Smooth muscle cell (in vitro differentiated cells): ENCODE measurements around the gene TNFAIP8L2. TPM values are rescaled to one million over a fixed set of nuclear protein-coding genes. Genes with fewer than 3 reads are reported as not detected.

Experiments
- DNase-seq: peaks from one replicate; lab custom pipeline; 2025; ENCODE audit not compliant: unreplicated experiment; lab: John Stamatoyannopoulos, UW
- H2AFZ ChIP-seq: fragments of 200-600 bp; sonication (generic); 2 replicates; pipeline ENCODE4 v1.6.0; 2016; ENCODE audit warnings: antibody characterized with exemption, low read depth, mild to moderate bottlenecking
- H3F3A ChIP-seq: fragments of 200-600 bp; sonication (generic); 2 replicates; pipeline ENCODE4 v1.6.0; 2017; ENCODE audit warnings: antibody characterized with exemption, low read depth
- H3K27ac ChIP-seq: fragments of 200-600 bp; sonication (generic); 2 replicates; pipeline ENCODE4 v1.5.1; 2016; ENCODE audit warnings: low read depth, mild to moderate bottlenecking
- H3K27me3 ChIP-seq: fragments of 200-600 bp; sonication (generic); 2 replicates; pipeline ENCODE4 v1.6.1; 2016; ENCODE audit warnings: low read depth, mild to moderate bottlenecking
- H3K36me3 ChIP-seq: fragments of 200-600 bp; sonication (generic); 2 replicates; pipeline ENCODE4 v1.5.1; 2016; ENCODE audit warnings: low read depth
- H3K4me1 ChIP-seq: fragments of 200-600 bp; sonication (generic); 2 replicates; pipeline ENCODE4 v1.5.1; 2016; ENCODE audit warnings: low read depth
- H3K4me2 ChIP-seq: fragments of 200-600 bp; sonication (generic); 2 replicates; pipeline ENCODE4 v1.6.0; 2016; ENCODE audit warnings: mild to moderate bottlenecking
- H3K4me3 ChIP-seq: fragments of 200-600 bp; sonication (generic); 2 replicates; pipeline ENCODE4 v1.5.1; 2016; ENCODE audit warnings: mild to moderate bottlenecking
- H3K79me2 ChIP-seq: fragments of 200-600 bp; sonication (generic); 2 replicates; pipeline ENCODE4 v1.6.0; 2016; ENCODE audit warnings: low read depth, mild to moderate bottlenecking
- H3K9ac ChIP-seq: fragments of 200-600 bp; sonication (generic); 2 replicates; pipeline ENCODE4 v1.6.0; 2016; ENCODE audit warnings: low read depth
- H3K9me3 ChIP-seq: fragments of 200-600 bp; sonication (generic); replicated peaks from 2 replicates; pipeline ENCODE4 v1.5.1; 2016; ENCODE audit warnings: low read depth
- H4K20me1 ChIP-seq: fragments of 200-600 bp; sonication (generic); 2 replicates; pipeline ENCODE4 v1.6.0; 2016; ENCODE audit warnings: low read depth
- WGBS: methylation state at CpG from one replicate; pipeline ENCODE4 v1.1.7; 2016; ENCODE audit warnings: low lambda C conversion rate; 5-methylcytosine and 5-hydroxymethylcytosine counted together
- polyA plus RNA-seq: library from polyadenylated mRNA; unstranded; fragments of >200 nt; fragmentation: Nextera tagmentation; extraction: Ambion mirVana; gene quantifications from 2 replicates; pipeline ENCODE4 v1.2.1, GENCODE V29; 2016
- total RNA-seq: library from RNA; depleted of rRNA; stranded (reverse); fragments of >200 nt; gene quantifications from 2 replicates; pipeline ENCODE4 v1.2.3, GENCODE V29; 2014
- TF ChIP-seq, protein P1 (sequence below): fragments of 200-600 bp; sonication (generic); IDR thresholded peaks from 2 replicates; pipeline ENCODE4 v1.5.1; 2017; ENCODE audit warnings: borderline replicate concordance, mild to moderate bottlenecking, antibody characterized with exemption; ENCODE audit not compliant: insufficient read depth, poor library complexity, severe bottlenecking

The TNFAIP8L2 gene
- total and polyA plus RNA-seq, 2 experiments from 2014 or later: 0.14 TPM; not detected in 1

DNA sequence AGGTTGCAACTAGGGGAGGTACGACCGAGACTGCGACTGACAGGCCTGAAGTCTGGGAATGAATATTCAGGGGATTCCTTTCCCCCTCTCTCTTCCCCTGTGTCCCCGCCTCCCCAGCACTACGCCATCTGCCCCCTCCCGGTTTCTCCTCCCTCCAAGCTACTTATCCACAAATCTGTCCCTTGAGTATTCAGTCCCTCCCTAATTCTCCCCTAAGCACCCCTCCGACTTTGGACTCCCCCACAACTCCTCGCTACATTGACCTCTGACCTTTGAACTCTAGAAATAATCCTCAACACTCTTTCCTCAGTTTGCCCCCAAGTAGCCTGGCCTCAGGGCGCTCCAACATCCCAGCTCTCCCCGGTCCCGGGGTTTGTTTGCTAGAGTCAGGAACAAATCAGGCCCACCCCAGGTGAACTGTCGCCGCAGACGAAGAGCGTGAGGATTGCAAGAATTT, 8.9 kb downstream of the TNFAIP8L2 start:
- Histone ChIP-seq H3K4me2 (peak overlapping the region; percentile 96), H3F3A (peaks cover 10% of the 10 kb centered on the region), H3K9me3 (no peaks in the 10 kb centered on the region), H3K9ac (peak overlapping the region; percentile 61), H3K36me3 (no peaks in the 10 kb centered on the region), H4K20me1 (no peaks in the 10 kb centered on the region), H2AFZ (peak overlapping the region; percentile 92), H3K27ac (peak overlapping the region; percentile 70), H3K27me3 (no peaks in the 10 kb centered on the region), H3K4me1 (peaks cover 12% of the 10 kb centered on the region), H3K79me2 (peaks cover 6% of the 10 kb centered on the region), H3K4me3 (peak overlapping the region; percentile 60)
- 2% methylated on average over 13 of the region's 15 CpGs for WGBS
- TF ChIP-seq, protein P1, sequence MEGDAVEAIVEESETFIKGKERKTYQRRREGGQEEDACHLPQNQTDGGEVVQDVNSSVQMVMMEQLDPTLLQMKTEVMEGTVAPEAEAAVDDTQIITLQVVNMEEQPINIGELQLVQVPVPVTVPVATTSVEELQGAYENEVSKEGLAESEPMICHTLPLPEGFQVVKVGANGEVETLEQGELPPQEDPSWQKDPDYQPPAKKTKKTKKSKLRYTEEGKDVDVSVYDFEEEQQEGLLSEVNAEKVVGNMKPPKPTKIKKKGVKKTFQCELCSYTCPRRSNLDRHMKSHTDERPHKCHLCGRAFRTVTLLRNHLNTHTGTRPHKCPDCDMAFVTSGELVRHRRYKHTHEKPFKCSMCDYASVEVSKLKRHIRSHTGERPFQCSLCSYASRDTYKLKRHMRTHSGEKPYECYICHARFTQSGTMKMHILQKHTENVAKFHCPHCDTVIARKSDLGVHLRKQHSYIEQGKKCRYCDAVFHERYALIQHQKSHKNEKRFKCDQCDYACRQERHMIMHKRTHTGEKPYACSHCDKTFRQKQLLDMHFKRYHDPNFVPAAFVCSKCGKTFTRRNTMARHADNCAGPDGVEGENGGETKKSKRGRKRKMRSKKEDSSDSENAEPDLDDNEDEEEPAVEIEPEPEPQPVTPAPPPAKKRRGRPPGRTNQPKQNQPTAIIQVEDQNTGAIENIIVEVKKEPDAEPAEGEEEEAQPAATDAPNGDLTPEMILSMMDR: peak; percentile 7
- peak; percentile 55 for DNase-seq

DNA sequence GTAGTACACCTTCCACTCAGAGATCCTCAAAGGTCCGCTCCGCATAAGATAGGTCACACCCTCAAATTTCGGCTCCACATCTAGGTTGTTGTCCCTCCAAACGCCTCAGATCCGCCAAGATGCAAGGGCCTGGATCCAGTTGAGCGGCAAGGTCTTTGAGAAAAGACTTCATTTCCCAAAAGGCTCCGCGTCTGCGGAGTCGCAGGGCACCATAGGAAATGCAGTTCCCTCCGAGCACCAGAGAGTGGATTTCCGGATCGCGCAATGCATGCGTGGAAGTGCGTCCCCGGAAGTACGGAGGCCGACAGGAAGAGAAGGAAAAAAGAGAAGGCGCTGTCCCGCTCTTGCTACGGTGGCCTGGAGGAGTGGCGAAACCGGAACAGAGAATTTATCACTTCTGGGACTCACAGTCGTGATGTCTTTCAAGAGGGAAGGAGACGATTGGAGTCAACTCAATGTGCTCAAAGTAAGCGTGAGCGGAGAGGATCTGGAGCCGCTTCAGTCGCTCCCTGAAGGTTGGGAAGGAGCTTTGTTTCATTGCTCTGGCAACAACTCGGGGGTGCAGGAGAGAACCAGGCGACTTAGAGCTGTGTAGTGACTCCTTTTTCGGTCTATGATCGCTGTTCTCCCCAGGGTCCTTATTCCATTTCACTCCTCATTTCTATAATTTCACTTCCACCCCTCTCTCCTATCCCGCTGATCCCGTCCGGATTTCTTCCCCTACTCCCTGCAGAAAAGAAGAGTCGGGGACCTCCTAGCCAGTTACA, 9.5 kb downstream of the TNFAIP8L2 start, which contains the start of the genes LYSMD1 and SCNM1:
Gene LYSMD1, minus strand, starts transcription at position 165 of the 767 bp plus-strand sequence. CDS start 644 bp downstream, outside the sequence.
Gene SCNM1, plus strand, starts transcription at position 407 of the 767 bp plus-strand sequence. Its CDS starts 9 bp downstream, at position 416.
- H3K9me3 ChIP-seq: no peaks in the 10 kb centered on the region
- peaks cover 6% of the 10 kb centered on the region for H3K79me2 ChIP-seq

DNA sequence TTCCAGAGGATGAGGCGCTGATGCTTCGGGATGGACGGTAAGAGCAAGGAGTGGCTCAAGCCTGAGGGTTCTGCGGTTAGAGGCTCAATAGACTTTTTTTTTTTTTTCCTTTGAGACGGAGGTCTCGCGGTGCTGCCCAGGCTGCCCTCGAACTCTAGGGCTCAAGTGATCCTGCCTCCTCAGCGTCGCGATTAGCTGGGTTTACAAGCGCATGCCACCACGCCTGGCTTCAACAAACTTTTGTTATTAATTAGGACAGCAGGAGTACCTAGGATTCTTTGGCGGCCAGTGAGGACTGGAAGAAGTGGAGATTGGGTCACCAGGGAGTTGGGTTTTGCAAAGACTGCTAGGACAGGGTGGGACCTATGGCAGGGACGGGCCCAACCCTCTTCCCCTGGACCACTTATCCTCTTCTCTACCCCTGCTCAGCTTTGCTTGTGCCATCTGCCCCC, 10.1 kb downstream of the TNFAIP8L2 start:
- Histone ChIP-seq H3K27me3 (no peaks in the 10 kb centered on the region), H3K4me2 (peak overlapping the region; percentile 96), H3K36me3 (no peaks in the 10 kb centered on the region), H3K27ac (peak overlapping the region; percentile 73), H2AFZ (peak overlapping the region; percentile 21), H3K9me3 (no peaks in the 10 kb centered on the region), H3K4me3 (peak overlapping the region; percentile 60), H3K4me1 (peaks cover 12% of the 10 kb centered on the region), H3K9ac (peak overlapping the region; percentile 63), H3F3A (peaks cover 10% of the 10 kb centered on the region), H4K20me1 (no peaks in the 10 kb centered on the region), H3K79me2 (peaks cover 6% of the 10 kb centered on the region)
- no peak for DNase-seq
- 9% methylated on average over 15 of the region's 15 CpGs for WGBS
- TF ChIP-seq, protein P1: no peak

More for the DNA sequence above, 9.5 kb downstream of the TNFAIP8L2 start, which contains the start of the genes LYSMD1 and SCNM1:
- Histone ChIP-seq H3K27me3 (no peaks in the 10 kb centered on the region), H3K4me3 (peak within 1 kb of the TSS; percentile 60), H3K36me3 (no peaks in the 10 kb centered on the region), H4K20me1 (no peaks in the 10 kb centered on the region), H3K4me1 (peaks cover 12% of the 10 kb centered on the region), H3F3A (peaks cover 10% of the 10 kb centered on the region), H2AFZ (peak within 1 kb of the TSS; percentile 92), H3K9ac (peak within 1 kb of the TSS; percentile 63), H3K27ac (peak within 1 kb of the TSS; percentile 73), H3K4me2 (peak within 1 kb of the TSS; percentile 96)
- TF ChIP-seq, protein P1: no peak
- 1% methylated on average over 38 of the region's 38 CpGs for WGBS
- peak; percentile 66 for DNase-seq
